ENCODE data around the gene TUBGCP6. TPM values are rescaled to one million over a fixed set of nuclear protein-coding genes. Genes with fewer than 3 reads are reported as not detected.

Gene TUBGCP6
- total and polyA plus RNA-seq, 2 experiments from 2014 or later: 32.6 to 46.1 TPM

GRCh38 chr22:50255607-50256006 lies 10.8 kb upstream of the TUBGCP6 start:
- H3K27me3 ChIP-seq: no peaks in the 10 kb centered on the region
- no peaks in the 10 kb centered on the region for H3K9me3 ChIP-seq (ENCODE audit: low read depth)
- H3K4me3 ChIP-seq: no peak overlapping the region
- TF ChIP-seq CTCF (IDR thresholded peaks at IDR 0.05; ENCODE audit: low read depth, low read length): no peak
- peaks cover under 1% of the 10 kb centered on the region for H3K4me1 ChIP-seq (ENCODE audit: low read depth)
- no peak overlapping the region for H3K27ac ChIP-seq
- no peaks in the 10 kb centered on the region for H3K36me3 ChIP-seq
- no peak for DNase-seq (ENCODE audit: low read depth in 1 of 2, low spot score in 1 of 2)

- H3K4me1 ChIP-seq (ENCODE audit: low read depth): peaks cover 5% of the 10 kb centered on the region
- H3K36me3 ChIP-seq: no peaks in the 10 kb centered on the region
- no peak for DNase-seq (ENCODE audit: low read depth in 1 of 2, low spot score in 1 of 2)
- H3K4me3 ChIP-seq: no peak overlapping the region
- no peaks in the 10 kb centered on the region for H3K27me3 ChIP-seq
- H3K27ac ChIP-seq: no peak overlapping the region
- TF ChIP-seq CTCF (IDR thresholded peaks at IDR 0.05; ENCODE audit: low read depth, low read length): no peak
- H3K9me3 ChIP-seq (ENCODE audit: low read depth): no peaks in the 10 kb centered on the region
Measured at GRCh38 chr22:50255099-50255498, 10.3 kb upstream of the TUBGCP6 start.

- Histone ChIP-seq H3K27ac (no peak overlapping the region), H3K27me3 (no peaks in the 10 kb centered on the region), H3K4me3 (no peak overlapping the region), H3K4me1 (ENCODE audit: low read depth) (peaks cover 7% of the 10 kb centered on the region), H3K36me3 (no peaks in the 10 kb centered on the region), H3K9me3 (ENCODE audit: low read depth) (no peaks in the 10 kb centered on the region)
- no peak for DNase-seq (ENCODE audit: low read depth in 1 of 2, low spot score in 1 of 2)
- TF ChIP-seq CTCF (IDR thresholded peaks at IDR 0.05; ENCODE audit: low read depth, low read length): no peak
Measured at GRCh38 chr22:50253941-50254340, 9.1 kb upstream of the TUBGCP6 start.

GRCh38 chr22:50253046-50253915 lies 8.5 kb upstream of the TUBGCP6 start:
- no peak overlapping the region for H3K27ac ChIP-seq
- H3K27me3 ChIP-seq: no peaks in the 10 kb centered on the region
- no peaks in the 10 kb centered on the region for H3K36me3 ChIP-seq
- no peak overlapping the region for H3K4me3 ChIP-seq
- no peaks in the 10 kb centered on the region for H3K9me3 ChIP-seq (ENCODE audit: low read depth)
- no peak for TF ChIP-seq CTCF (IDR thresholded peaks at IDR 0.05; ENCODE audit: low read depth, low read length)
- no peak for DNase-seq (ENCODE audit: low read depth in 1 of 2, low spot score in 1 of 2)
- peaks cover 7% of the 10 kb centered on the region for H3K4me1 ChIP-seq (ENCODE audit: low read depth)

- DNase-seq (ENCODE audit: low read depth in 1 of 2, low spot score in 1 of 2): peak; percentile 68 to 71
- H3K4me1 ChIP-seq (ENCODE audit: low read depth): peaks cover 7% of the 10 kb centered on the region
- no peaks in the 10 kb centered on the region for H3K27me3 ChIP-seq
- H3K36me3 ChIP-seq: no peaks in the 10 kb centered on the region
- no peak overlapping the region for H3K27ac ChIP-seq
- H3K4me3 ChIP-seq: no peak overlapping the region
- TF ChIP-seq CTCF (IDR thresholded peaks at IDR 0.05; ENCODE audit: low read depth, low read length): peak; percentile 74
- H3K9me3 ChIP-seq (ENCODE audit: low read depth): no peaks in the 10 kb centered on the region
Measured at GRCh38 chr22:50252082-50253045, 7.5 kb upstream of the TUBGCP6 start.

Measured in cardiac muscle cell (in vitro differentiated cells and primary cell).